HepG2 (cell line): Measurements from ENCODE around the gene RAC3. TPM values are rescaled to one million over a fixed set of nuclear protein-coding genes. Genes with fewer than 3 reads are reported as not detected.

Experiments
- ATF6 ChIP-seq: sonication (generic); formaldehyde crosslinking; conservative IDR thresholded peaks from 2 replicates; pipeline ENCODE4 v1.4.0; 2020; ENCODE audit warnings: missing genetic modification reagents
- ATRX ChIP-seq: sonication (generic); formaldehyde crosslinking; IDR thresholded peaks from 2 replicates; pipeline ENCODE4 v1.4.0; 2020; ENCODE audit warnings: missing genetic modification reagents, borderline replicate concordance
- FOXA1 ChIP-seq, 2 experiments: fragments of 450-650 bp in 1 of 2; sonication (generic) in 1 of 2; formaldehyde crosslinking in 1 of 2; IDR thresholded peaks; 2 replicates each; pipeline versions ENCODE4 v1.4.0 to v1.6.1; 2016 to 2020; ENCODE audit warnings: missing genetic modification reagents in 1 of 2
- FOXO1 ChIP-seq: sonication (generic); formaldehyde crosslinking; IDR thresholded peaks from 2 replicates; pipeline ENCODE4 v1.4.0; 2020; ENCODE audit warnings: missing genetic modification reagents
- GZF1 ChIP-seq: sonication (generic); formaldehyde crosslinking; IDR thresholded peaks from 2 replicates; pipeline ENCODE4 v1.5.1; 2020; ENCODE audit warnings: mild to moderate bottlenecking, missing genetic modification reagents
- NKX3-1 ChIP-seq: sonication (generic); formaldehyde crosslinking; IDR thresholded peaks from 2 replicates; pipeline ENCODE4 v1.5.0; 2020; ENCODE audit warnings: missing genetic modification reagents
- RXRB ChIP-seq: IDR thresholded peaks from 2 replicates; pipeline ENCODE4 v1.6.1; 2016; ENCODE audit warnings: borderline replicate concordance, missing genetic modification reagents, missing compliant biosample characterization
- SAP130 ChIP-seq: IDR thresholded peaks from 2 replicates; pipeline ENCODE4 v1.6.1; 2016; ENCODE audit warnings: low read depth
- SIN3A ChIP-seq: IDR thresholded peaks from 2 replicates; pipeline ENCODE4 v1.6.1; 2011; ENCODE audit warnings: low read depth, mild to moderate bottlenecking, control low read depth, low read length, borderline replicate concordance
- SMC3 ChIP-seq: IDR thresholded peaks from 2 replicates; pipeline ENCODE4 v1.6.1; 2011; ENCODE audit warnings: low read length, improper control_type of control experiment
- STAT6 ChIP-seq: sonication (generic); formaldehyde crosslinking; IDR thresholded peaks from 2 replicates; pipeline ENCODE4 v1.4.0; 2020; ENCODE audit warnings: missing genetic modification reagents, mild to moderate bottlenecking, borderline replicate concordance
- ZNF260 ChIP-seq: sonication (generic); formaldehyde crosslinking; IDR thresholded peaks from 2 replicates; pipeline ENCODE4 v1.4.0; 2020; ENCODE audit warnings: missing genetic modification reagents, low read depth, mild to moderate bottlenecking, borderline replicate concordance
- ZNF281 ChIP-seq: sonication (generic); formaldehyde crosslinking; IDR thresholded peaks from 2 replicates; pipeline ENCODE4 v1.4.0; 2020; ENCODE audit warnings: missing genetic modification reagents, borderline replicate concordance
- ZNF567 ChIP-seq: sonication (generic); formaldehyde crosslinking; IDR thresholded peaks from 2 replicates; pipeline ENCODE4 v1.8.1; 2023; ENCODE audit warnings: mild to moderate bottlenecking, missing genetic modification reagents, borderline replicate concordance
- ZNF83 ChIP-seq: sonication (generic); formaldehyde crosslinking; IDR thresholded peaks from 2 replicates; pipeline ENCODE4 v1.4.0; 2020; ENCODE audit warnings: missing genetic modification reagents, mild to moderate bottlenecking, borderline replicate concordance
- polyA plus RNA-seq, 8 experiments: library from polyadenylated mRNA; depleted of rRNA in 3 of 8; stranded (reverse) in 7 of 8; unstranded in 1 of 8; fragments of >200 nt; fragmentation: Illumina TruSeq in 4 of 8; extraction: Trizol in 4 of 8; gene quantifications; 2 replicates each; pipeline versions ENCODE4 v1.2.1 to v1.2.3, GENCODE V29; 2011 to 2016; ENCODE audit warnings: low read depth in 4 of 8, missing spikeins in 1 of 8, mixed read lengths in 1 of 8; ENCODE audit not compliant: insufficient read depth in 1 of 8
- total RNA-seq, 5 experiments: library from RNA; depleted of rRNA; stranded (reverse); fragments of >200 nt; fragmentation: Illumina TruSeq; extraction: Trizol; gene quantifications; 2 replicates each; pipeline ENCODE4 v1.2.3, GENCODE V29; 2016; ENCODE audit warnings: low read depth in 1 of 5
- TF ChIP-seq, protein P1 (sequence below): sonication (generic); formaldehyde crosslinking; IDR thresholded peaks from 2 replicates; pipeline ENCODE4 v1.4.0; 2020; ENCODE audit warnings: missing genetic modification reagents

Gene RAC3
- total and polyA plus RNA-seq, 2 of the 13 experiments (the other 11 are each of a cell fraction or from before 2014, with no cell fraction given): 10.5 to 21.3 TPM

DNA sequence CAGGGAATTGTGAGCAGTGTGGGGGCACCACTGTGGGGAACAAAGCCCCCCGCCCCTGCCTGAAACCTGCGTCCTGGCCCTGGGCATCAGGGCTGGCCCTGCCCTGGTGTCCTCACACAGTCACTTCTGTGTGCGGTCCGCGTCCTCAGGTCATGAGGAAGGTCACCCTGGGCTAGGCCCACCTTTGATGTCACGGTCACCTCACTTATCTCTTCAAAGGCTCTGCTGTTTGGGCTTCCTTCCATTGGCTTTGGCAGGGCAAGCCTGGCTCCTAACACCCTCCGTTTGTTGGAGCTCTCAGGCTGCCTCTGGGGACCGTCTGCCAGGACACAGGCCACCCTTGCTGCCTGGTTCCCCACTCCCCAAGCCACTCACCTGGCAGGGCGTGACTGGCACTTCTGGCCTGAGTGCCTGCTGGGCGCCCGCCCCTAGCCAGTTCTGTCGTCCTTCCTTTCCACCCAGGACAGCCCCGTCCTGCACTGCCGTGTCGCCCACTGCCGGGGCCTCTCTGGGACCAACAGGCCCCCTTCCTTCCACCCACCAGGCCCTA, 17.6 kb upstream of the RAC3 start (continued):
- TF ChIP-seq, protein P1, sequence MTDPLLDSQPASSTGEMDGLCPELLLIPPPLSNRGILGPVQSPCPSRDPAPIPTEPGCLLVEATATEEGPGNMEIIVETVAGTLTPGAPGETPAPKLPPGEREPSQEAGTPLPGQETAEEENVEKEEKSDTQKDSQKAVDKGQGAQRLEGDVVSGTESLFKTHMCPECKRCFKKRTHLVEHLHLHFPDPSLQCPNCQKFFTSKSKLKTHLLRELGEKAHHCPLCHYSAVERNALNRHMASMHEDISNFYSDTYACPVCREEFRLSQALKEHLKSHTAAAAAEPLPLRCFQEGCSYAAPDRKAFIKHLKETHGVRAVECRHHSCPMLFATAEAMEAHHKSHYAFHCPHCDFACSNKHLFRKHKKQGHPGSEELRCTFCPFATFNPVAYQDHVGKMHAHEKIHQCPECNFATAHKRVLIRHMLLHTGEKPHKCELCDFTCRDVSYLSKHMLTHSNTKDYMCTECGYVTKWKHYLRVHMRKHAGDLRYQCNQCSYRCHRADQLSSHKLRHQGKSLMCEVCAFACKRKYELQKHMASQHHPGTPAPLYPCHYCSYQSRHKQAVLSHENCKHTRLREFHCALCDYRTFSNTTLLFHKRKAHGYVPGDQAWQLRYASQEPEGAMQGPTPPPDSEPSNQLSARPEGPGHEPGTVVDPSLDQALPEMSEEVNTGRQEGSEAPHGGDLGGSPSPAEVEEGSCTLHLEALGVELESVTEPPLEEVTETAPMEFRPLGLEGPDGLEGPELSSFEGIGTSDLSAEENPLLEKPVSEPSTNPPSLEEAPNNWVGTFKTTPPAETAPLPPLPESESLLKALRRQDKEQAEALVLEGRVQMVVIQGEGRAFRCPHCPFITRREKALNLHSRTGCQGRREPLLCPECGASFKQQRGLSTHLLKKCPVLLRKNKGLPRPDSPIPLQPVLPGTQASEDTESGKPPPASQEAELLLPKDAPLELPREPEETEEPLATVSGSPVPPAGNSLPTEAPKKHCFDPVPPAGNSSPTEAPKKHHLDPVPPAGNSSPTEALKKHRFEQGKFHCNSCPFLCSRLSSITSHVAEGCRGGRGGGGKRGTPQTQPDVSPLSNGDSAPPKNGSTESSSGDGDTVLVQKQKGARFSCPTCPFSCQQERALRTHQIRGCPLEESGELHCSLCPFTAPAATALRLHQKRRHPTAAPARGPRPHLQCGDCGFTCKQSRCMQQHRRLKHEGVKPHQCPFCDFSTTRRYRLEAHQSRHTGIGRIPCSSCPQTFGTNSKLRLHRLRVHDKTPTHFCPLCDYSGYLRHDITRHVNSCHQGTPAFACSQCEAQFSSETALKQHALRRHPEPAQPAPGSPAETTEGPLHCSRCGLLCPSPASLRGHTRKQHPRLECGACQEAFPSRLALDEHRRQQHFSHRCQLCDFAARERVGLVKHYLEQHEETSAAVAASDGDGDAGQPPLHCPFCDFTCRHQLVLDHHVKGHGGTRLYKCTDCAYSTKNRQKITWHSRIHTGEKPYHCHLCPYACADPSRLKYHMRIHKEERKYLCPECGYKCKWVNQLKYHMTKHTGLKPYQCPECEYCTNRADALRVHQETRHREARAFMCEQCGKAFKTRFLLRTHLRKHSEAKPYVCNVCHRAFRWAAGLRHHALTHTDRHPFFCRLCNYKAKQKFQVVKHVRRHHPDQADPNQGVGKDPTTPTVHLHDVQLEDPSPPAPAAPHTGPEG (CRISPR knock-in tag): no peak
- no peak for TF ChIP-seq STAT6 (CRISPR knock-in tag)
- TF ChIP-seq ATF6 (CRISPR knock-in tag): no peak
- TF ChIP-seq FOXO1 (CRISPR knock-in tag): no peak
- TF ChIP-seq ATRX: no peak
- no peak for TF ChIP-seq NKX3-1 (CRISPR knock-in tag)
- no peak for TF ChIP-seq SMC3
- TF ChIP-seq RXRB (CRISPR knock-in tag): peak; percentile 54; the same call in 1 of the 2 replicates
- peak; percentile 45; the same call in 1 of the 2 replicates for TF ChIP-seq ZNF281 (CRISPR knock-in tag)
- TF ChIP-seq FOXA1 (IDR thresholded peaks at IDR 0.05): no peak
- TF ChIP-seq FOXA1 (CRISPR knock-in tag; IDR thresholded peaks at IDR 0.05): peak; percentile 10; the same call in 1 of the 2 replicates
- no peak for TF ChIP-seq SIN3A
- no peak for TF ChIP-seq ZNF83 (CRISPR knock-in tag)
- TF ChIP-seq ZNF567 (CRISPR knock-in tag): peak; percentile 41; the same call in 1 of the 2 replicates
- TF ChIP-seq GZF1 (CRISPR knock-in tag): 0 out of 2 replicates have a peak, but pooled peaks have one; percentile 20
- TF ChIP-seq SAP130: peak; percentile 41; the same call in 1 of the 2 replicates
- no peak for TF ChIP-seq ZNF260 (CRISPR knock-in tag)
